ENCODE measurements around the gene PDYN.

The PDYN gene

DNA sequence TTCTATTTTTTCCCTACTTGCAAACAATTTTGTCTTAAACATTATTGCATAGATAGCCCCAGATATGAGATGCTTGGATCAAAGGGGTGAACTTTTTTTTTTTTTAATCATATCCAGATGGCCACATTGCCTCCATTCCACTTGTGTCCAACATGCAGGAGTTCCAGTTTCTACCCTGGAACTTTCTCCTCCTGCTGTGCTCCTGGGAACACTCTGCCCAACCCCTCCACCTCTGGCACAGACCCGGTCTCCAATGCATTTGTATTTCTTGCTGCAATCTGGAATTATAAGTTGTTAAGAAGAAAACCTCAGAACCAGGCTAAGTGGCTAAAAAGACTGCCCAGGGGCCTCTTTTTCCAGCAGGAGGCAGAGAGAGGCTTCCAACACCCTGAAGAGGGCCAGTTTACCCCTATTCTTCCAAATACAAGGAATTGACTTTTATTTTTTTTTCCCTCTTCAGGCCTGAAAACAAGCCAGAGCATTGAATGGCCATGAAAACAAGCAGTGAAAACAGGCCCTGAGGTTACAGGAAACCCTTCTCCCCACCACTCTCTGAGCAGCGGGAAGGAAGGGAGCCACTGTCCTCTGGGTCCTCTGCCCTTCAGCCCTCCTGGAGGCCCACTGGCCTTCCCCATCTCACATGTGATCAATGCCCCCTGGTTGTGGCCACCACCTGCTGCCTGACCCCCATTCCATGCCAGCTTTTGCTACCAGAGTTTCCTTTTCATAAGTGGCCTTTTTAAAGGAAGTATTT lies 44.3 kb downstream of the PDYN start:
- no peak for DNase-seq

DNA sequence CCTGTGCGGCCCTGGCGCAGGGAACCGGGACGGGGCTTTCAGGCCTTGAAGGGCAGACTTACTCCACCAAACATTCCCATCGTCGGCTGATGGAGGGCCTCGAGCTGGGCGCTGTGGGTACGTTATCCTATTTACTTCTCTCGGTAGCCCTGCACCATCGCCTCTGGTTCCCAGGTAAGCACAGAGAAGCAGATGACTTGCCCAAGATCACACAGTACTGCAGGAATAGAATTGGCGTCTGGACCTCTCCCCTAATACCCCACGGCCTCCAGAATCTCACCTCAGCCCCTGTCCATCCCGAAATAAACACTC lies 46.4 kb downstream of the PDYN start:
- DNase-seq, result no peak

GRCh38 chr20:1946762-1947534 lies 46.9 kb downstream of the PDYN start:
- DNase-seq, result no peak

- no peak for DNase-seq
These were observed 47.5 kb downstream of the PDYN start for GRCh38 chr20:1946442-1946761.

GRCh38 chr20:1945660-1946059 lies 48.2 kb downstream of the PDYN start:
- no peak for DNase-seq

DNA sequence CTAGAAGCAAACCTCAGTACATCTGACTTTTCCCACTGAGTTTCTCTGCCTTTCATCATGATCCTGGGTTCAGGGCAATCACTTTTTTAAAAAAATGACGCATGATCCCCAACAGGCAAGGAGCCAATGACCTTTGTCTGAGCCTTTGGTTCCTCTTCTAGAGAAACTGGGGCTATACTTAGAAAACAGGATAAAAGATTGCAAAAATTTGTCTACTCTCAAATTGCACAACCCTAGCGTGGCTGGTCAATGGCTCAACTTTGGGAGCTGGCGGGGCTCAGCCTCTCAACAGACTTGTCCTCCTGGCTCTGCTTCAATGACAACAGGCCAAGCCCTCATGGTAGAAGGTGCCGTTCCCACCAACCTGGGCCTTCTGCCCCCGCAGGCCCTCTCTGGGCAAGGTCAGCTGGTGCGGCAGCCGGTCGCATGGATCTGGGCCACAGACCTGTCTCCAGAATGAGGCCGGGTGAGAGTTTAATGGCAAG lies 48.7 kb downstream of the PDYN start:
- no peak for DNase-seq

- DNase-seq, result no peak
These were observed 49.3 kb downstream of the PDYN start for GRCh38 chr20:1944345-1945091.

GRCh38 chr20:1943275-1944002 lies 50.4 kb downstream of the PDYN start:
- no peak for DNase-seq

DNA sequence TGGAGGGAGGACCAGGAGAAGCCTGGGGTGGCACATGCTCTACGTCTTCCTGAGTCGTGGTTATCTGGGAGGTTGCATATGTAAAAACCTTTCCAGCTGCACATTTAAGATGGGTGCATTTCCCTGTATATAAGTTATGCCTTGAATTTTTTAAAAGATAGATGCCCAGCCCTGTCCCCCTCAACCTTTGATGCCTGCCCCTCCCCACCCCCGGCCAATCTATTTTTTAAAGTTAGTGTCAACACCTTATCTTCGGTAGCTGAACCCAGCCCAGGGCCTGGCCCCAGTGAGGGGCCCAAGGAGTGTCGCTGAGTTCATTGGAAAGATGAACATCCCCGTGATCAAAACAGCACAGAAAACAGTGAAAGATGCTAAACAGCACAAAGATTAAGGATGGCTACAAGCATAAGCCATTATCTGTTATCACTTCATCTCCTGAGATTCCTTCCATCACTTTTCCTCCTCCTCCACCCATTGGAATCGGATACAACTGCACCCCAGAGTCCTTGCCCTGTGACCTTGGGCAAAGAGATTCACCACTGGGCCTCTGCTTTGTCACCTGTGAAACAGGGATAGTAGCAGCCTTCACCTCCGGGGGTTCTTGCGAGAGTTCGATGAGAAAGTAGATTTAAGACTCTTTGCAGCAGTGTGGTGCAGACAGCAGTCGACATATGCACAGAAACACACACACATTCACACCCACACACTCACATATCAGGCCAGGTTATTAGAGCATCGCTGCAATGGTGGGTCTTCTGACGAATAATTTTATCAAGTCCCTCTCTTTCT lies 51.2 kb downstream of the PDYN start:
- DNase-seq, result no peak

DNA sequence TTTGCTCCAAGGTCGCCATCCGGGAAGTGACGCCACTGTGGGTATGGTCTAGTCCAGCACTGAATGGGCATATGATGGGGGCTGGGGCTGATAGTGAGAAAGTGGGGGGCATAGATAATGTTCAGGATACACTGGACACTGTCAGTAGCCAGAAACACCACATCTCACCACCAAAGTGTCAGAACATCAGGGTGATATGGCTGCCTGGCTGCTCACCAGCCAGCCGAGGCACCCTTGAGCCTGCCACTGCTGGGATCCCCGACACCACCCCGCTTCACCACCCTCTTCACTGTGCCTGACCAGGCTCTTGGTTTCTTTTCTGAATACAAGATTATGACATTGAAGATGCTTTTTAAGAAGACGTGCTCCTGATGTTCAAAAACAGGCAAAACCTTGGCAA lies 51.8 kb downstream of the PDYN start:
- no peak for DNase-seq

- DNase-seq, result peak; percentile 50
These were observed 52.6 kb downstream of the PDYN start for GRCh38 chr20:1941226-1941625.

- no peak for DNase-seq
These were observed 53.3 kb downstream of the PDYN start for GRCh38 chr20:1940581-1940980.

GRCh38 chr20:1939270-1939595 lies 54.6 kb downstream of the PDYN start:
- DNase-seq, result no peak

DNA sequence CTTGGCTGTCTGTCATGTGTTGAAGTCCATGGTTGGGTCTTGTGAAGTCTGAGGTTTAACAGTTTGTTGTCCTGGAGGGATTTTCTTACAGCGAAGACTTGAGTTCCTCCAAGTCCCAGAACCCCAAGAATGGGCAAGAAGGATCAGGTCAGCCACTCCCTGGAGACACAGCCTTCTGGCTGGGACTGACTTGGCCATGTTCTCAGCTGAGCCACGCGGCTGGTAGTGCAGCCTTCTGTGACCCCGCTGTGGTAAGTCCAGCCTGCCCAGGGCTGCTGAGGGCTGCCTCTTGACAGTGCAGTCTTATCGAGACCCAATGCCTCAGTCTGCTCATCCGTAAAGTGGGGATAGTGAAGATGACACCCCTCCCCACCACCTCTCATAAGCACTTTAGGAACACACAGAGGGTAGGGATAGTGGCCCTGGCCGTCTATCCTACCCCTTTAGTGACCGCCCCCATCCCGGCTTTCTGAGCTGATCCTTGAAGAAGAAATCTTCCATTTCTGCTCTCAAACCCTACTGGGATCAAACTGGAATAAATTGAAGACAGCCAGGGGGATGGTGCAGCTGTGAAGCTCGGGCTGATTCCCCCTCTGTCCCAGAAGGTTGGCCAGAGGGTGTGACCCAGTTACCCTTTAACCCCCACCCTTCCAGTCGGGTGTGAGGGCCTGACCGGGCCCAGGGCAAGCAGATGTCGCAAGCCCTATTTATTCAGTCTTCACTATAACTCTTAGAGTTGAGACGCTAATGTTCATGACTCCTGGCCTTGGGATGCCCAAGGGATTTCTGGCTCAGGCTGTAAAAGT lies 55.2 kb downstream of the PDYN start:
- no peak for DNase-seq

DNA sequence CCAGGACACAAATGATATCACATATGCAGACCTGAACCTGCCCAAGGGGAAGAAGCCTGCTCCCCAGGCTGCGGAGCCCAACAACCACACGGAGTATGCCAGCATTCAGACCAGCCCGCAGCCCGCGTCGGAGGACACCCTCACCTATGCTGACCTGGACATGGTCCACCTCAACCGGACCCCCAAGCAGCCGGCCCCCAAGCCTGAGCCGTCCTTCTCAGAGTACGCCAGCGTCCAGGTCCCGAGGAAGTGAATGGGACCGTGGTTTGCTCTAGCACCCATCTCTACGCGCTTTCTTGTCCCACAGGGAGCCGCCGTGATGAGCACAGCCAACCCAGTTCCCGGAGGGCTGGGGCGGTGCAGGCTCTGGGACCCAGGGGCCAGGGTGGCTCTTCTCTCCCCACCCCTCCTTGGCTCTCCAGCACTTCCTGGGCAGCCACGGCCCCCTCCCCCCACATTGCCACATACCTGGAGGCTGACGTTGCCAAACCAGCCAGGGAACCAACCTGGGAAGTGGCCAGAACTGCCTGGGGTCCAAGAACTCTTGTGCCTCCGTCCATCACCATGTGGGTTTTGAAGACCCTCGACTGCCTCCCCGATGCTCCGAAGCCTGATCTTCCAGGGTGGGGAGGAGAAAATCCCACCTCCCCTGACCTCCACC lies 56.4 kb downstream of the PDYN start:
- DNase-seq, result no peak

GRCh38 chr20:1935696-1936366 lies 58.0 kb downstream of the PDYN start:
- no peak for DNase-seq

DNA sequence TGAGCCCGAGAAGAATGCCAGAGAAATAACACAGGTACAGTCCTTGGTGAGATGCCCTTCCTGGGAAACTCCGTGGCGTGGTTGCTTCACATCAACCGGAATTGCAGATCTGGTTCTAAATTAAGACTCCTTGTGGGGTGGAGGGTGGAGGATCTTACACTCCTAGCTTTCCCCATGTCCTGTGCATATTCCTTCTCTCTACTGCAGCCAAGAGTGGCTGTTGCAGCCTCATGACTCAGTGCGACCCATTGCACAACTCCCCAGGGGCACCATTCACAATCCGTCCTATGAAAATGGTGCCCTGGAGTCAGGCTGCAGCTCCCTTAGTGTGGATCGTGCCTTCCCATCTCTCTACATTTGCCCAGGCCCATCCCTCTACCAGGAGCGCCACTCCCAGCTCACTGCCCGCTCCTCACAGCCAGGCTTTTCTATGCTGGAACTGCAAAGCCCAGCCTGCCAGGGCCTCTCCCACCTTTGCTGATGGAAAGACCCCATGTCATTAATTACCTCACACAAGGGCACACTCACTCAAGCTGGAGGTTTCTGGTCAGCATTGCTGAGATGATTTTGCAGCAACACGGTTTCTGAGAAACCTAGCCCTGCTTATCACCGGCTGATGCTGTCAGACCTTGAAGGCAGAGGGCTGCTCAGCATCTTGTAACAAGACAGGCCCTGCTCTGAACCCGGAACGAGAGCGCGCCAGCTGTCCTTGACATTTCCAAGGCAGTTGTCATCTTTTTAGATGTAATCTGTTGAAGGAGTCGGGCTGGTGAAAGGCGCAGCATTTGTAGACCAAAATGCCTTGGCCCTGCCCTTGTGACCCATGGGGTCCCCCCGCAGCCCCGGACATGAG lies 58.9 kb downstream of the PDYN start:
- DNase-seq, result peak; percentile 73

- peak; percentile 68 for DNase-seq
These were observed 59.7 kb downstream of the PDYN start for GRCh38 chr20:1934156-1934555.

- DNase-seq, result peak; percentile 29
These were observed 60.4 kb downstream of the PDYN start for GRCh38 chr20:1933465-1933870.

DNA sequence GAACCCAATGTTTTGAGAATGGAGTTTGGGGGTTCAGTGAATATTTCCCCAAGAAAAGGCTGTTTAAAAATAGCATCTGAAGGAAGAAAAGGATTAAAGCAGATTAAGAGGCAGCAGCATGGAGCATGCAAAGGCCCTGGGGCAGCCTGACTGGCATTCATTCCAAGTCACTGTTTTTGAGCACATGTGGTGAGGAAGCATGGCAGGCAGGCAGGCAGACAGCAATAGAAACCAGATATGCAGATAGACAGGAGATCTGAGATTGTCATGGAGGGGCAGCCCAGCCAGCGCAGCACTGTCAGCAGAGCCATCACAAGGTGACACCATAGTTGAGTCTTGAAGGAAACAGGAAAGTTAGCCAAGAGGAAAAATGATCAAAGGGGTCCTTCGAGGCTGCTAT lies 60.9 kb downstream of the PDYN start:
- DNase-seq, result no peak
